ENCODE results near the gene G6PD.
A peak's percentile ranks its signal among the peaks of the same experiment; 100 is the strongest.

Gene G6PD

GRCh38 chrX:154535892-154536291 is 10.8 kb downstream of the G6PD start:
- ATAC-seq: no peak
- TF ChIP-seq ZFP3 (CRISPR knock-in tag; IDR thresholded peaks at IDR 0.05): no peak
- no peak for TF ChIP-seq ZC3H10 (CRISPR knock-in tag; IDR thresholded peaks at IDR 0.05)
- TF ChIP-seq TCF4 (CRISPR knock-in tag; IDR thresholded peaks at IDR 0.05; ENCODE audit: borderline replicate concordance): no peak
- TF ChIP-seq TSHZ2 (CRISPR knock-in tag; IDR thresholded peaks at IDR 0.05): no peak
- TF ChIP-seq ZNF8 (CRISPR knock-in tag; IDR thresholded peaks at IDR 0.05): no peak
- TF ChIP-seq OSR1 (CRISPR knock-in tag; IDR thresholded peaks at IDR 0.05): no peak
- no peak for TF ChIP-seq ESRRG (CRISPR knock-in tag; IDR thresholded peaks at IDR 0.05)
- TF ChIP-seq RARB (CRISPR knock-in tag; IDR thresholded peaks at IDR 0.05): no peak
- no peak for TF ChIP-seq BACH2 (CRISPR knock-in tag; IDR thresholded peaks at IDR 0.05; ENCODE audit: borderline replicate concordance)
- TF ChIP-seq CSRNP3 (CRISPR knock-in tag; IDR thresholded peaks at IDR 0.05): no peak
- no peak for TF ChIP-seq ZNF565 (CRISPR knock-in tag; conservative IDR thresholded peaks at IDR 0.05; ENCODE audit: low read depth)
- no peak for TF ChIP-seq TOX (CRISPR knock-in tag; IDR thresholded peaks at IDR 0.05; ENCODE audit: borderline replicate concordance)
- no peak for TF ChIP-seq POU6F1 (CRISPR knock-in tag; IDR thresholded peaks at IDR 0.05; ENCODE audit: borderline replicate concordance, low read depth)
- TF ChIP-seq GLIS3 (CRISPR knock-in tag; IDR thresholded peaks at IDR 0.05): no peak
- TF ChIP-seq CSDC2 (CRISPR knock-in tag; IDR thresholded peaks at IDR 0.05): no peak
- no peak for TF ChIP-seq ISL1 (CRISPR knock-in tag; IDR thresholded peaks at IDR 0.05)
- TF ChIP-seq ZFP30 (CRISPR knock-in tag; IDR thresholded peaks at IDR 0.05): no peak

- TF ChIP-seq CSDC2 (CRISPR knock-in tag; IDR thresholded peaks at IDR 0.05): no peak
These were observed 11.9 kb downstream of the G6PD start for GRCh38 chrX:154534526-154535322.

GRCh38 chrX:154532690-154533089 is 14.0 kb downstream of the G6PD start:
- no peak for TF ChIP-seq CSDC2 (CRISPR knock-in tag; IDR thresholded peaks at IDR 0.05)
- no peak for TF ChIP-seq CSRNP3 (CRISPR knock-in tag; IDR thresholded peaks at IDR 0.05)
- TF ChIP-seq TSHZ2 (CRISPR knock-in tag; IDR thresholded peaks at IDR 0.05): no peak
- no peak for TF ChIP-seq GLIS3 (CRISPR knock-in tag; IDR thresholded peaks at IDR 0.05)
- no peak for TF ChIP-seq TOX (CRISPR knock-in tag; IDR thresholded peaks at IDR 0.05; ENCODE audit: borderline replicate concordance)
- no peak for TF ChIP-seq ZFP30 (CRISPR knock-in tag; IDR thresholded peaks at IDR 0.05)
- TF ChIP-seq ISL1 (CRISPR knock-in tag; IDR thresholded peaks at IDR 0.05): no peak
- no peak for TF ChIP-seq CREB5 (CRISPR knock-in tag; IDR thresholded peaks at IDR 0.05; ENCODE audit: low read depth)
- TF ChIP-seq ZNF70 (CRISPR knock-in tag; IDR thresholded peaks at IDR 0.05): no peak
- TF ChIP-seq ZNF565 (CRISPR knock-in tag; conservative IDR thresholded peaks at IDR 0.05; ENCODE audit: low read depth): no peak
- TF ChIP-seq ZC3H10 (CRISPR knock-in tag; IDR thresholded peaks at IDR 0.05): no peak
- no peak for TF ChIP-seq BACH2 (CRISPR knock-in tag; IDR thresholded peaks at IDR 0.05; ENCODE audit: borderline replicate concordance)
- no peak for TF ChIP-seq TCF4 (CRISPR knock-in tag; IDR thresholded peaks at IDR 0.05; ENCODE audit: borderline replicate concordance)
- no peak for TF ChIP-seq SNAI2 (CRISPR knock-in tag; IDR thresholded peaks at IDR 0.05)
- no peak for TF ChIP-seq PPARA (CRISPR knock-in tag; IDR thresholded peaks at IDR 0.05; ENCODE audit: borderline replicate concordance)
- TF ChIP-seq ARNTL (CRISPR knock-in tag; IDR thresholded peaks at IDR 0.05; ENCODE audit: borderline replicate concordance, low read depth): no peak
- no peak for ATAC-seq

More at GRCh38 chrX:154534526-154535322, 11.9 kb downstream of the G6PD start:
- ATAC-seq: peak; percentile 89

Data from SK-N-SH treated with all-trans-retinoic acid at 6 μM for 48 hours (cell line).